ENCODE measurements around the gene WNK1.
"Not testable (repeated sequence)": the region's sequence is repeated elsewhere in the genome, so short reads cannot be mapped to it uniquely, and the experiment has no call there.

WNK1 gene

GRCh38 chr12:823028-823698, 70.8 kb downstream of the WNK1 start:
- no peak for DNase-seq

- no peak for DNase-seq
Observed at GRCh38 chr12:826331-826730, 74.0 kb downstream of the WNK1 start.

- DNase-seq = no peak
Observed at GRCh38 chr12:828726-829395, 76.5 kb downstream of the WNK1 start.

DNA sequence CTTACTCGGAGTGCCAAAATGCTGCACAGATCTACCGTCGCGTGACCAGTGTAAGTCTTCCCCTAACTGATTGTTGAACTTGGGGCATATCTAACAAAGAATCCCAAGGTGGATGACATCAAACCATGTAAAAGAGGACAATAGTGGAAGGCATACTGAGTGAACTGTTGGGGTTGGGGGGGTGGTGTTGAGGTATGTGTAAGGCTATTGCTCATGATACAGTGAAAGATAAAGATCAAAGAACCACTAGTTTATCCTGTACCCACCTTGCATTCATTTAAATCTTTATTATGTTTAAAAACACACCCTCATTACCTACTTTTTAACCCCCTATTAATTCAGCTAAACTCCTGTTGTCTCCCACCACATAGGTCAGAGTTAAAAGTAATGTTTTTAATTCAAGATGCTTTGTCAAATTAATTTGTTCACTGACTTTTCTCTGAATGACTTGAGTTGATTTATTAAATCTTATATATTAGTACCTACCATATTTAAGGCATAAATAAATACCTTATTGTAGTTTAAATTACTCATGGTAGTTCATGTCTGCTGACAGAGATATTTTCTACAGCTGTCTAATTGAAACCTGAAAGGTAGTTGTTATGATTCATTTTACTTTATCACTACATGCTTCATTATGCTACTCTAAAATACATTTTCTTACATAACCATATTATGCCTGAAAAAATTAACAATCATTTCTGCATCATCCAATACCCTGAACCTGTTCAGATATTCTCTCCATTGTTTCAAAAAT, 77.9 kb downstream of the WNK1 start:
- no peak for DNase-seq

DNA sequence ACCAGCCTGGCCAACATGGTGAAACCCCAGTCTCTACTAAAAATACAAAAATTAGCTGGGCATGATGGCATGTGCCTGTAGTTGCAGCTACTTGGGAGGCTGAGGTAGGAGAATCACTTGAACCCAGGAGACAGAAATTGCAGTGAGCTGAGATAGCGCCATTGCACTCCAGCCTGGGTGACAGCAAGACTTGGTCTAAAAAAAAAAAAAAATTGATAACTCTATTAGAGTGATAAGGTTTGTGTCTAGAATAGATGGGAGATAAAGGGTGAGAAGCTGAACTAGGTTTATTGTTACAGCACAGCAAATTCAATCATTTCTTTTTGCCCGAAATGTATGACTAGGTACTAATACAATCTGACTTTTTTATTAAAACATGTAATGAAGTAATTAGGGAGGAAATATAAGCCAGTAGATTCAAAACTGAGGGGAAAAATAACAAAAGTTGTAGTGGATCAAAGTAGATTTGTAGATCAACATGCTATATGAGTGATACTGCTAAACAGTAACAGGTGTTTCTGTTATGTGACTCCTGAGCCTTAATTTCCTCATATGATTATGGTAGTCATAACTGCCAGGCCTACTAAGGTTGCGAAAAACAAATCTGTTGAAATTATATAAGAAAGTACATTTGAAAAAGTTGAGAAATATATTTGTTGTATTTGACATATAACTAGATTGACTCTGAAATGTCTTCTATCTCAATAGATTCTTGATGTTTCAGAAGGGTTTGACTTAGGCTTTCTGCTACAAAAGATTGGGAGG, 83.6 kb downstream of the WNK1 start:
- DNase-seq = no peak

- DNase-seq = no peak
Observed at GRCh38 chr12:836952-837351, 84.6 kb downstream of the WNK1 start.

GRCh38 chr12:837548-837947, 85.2 kb downstream of the WNK1 start:
- DNase-seq = no peak

GRCh38 chr12:843609-844008, 91.2 kb downstream of the WNK1 start:
- DNase-seq = no peak

DNA sequence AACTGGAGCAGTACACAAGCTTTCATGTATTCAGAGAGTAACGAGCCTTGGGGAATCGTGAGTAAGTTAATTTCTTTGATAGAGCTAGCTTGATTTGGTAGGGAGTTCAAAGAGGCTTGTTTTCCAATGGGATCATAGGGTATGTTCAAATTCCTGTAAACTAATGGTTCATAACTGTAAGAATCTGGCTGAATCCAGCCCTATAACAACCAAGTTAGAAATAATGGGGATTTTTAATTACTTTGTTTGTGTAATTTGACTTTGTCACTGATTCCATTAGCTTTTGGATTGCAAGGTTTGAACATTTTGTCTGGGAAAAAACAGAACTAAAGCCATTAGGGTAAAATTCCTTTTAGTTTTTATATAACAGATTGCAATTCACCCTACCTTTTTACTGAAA, 94.0 kb downstream of the WNK1 start:
- DNase-seq = no peak

DNA sequence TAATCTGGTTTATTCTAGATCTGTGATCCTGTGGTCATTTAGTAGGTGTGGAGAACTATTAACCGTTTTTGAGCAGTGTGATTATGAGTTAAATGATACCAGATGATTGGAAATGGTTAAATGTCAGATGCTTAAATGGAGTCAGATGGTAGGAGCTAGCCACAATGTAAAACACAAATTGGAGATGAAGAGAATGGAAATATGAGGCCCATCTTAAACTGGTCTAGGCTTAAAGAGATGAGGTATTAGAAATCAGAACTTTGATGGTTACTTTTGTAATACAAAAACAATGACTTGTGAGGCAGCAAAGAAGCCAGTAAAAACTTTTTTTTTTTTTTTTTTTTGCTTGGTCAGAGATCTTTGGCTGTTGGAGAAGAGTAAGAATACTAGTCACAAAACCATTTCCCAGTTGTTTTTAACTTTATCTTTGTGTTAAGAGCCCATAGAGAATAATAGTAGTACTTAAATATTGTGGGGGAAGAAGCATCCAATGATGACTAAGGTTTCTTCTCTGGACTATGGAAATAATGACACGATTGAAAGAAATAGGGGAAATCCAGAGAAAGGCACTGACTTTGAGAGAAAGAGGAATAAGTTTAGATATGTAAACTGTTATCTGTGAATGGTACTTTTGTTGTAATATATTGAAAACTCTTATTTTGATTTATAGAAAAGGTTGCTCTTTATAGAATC, 95.9 kb downstream of the WNK1 start:
- no peak for DNase-seq

DNA sequence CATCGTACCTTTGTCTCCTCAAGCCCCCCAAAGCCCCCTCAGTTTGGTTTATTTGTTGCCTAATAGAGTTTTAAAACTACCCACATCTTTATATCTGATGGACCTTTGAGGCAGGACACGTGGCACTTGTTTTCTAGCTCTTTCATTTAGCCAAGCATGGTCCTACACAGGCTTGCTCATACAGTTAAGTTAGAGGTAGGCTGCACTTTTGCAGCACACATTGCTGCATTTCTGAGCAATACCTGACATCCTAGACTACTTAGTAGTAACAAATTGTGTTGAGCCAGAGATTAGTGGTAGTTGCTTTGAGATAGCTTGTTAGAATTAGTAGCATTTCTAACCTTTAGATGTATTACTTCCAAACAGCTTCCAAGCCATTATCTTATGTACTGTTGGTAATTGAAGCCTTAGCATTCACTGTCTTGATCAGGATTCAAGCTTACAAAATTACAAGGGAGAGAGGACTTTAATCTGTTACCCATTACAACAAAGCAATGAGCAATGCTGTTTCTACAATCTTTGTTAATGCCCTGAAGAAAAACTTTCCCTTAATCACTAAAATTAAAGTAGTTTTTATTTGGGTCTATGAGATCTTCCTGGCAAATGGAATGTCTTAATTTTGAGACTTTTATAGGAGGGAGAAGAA, 96.6 kb downstream of the WNK1 start:
- DNase-seq = no peak

- not testable (repeated sequence) for DNase-seq
Observed at GRCh38 chr12:849733-850437, 97.5 kb downstream of the WNK1 start.

- DNase-seq = no peak
Observed at GRCh38 chr12:851343-851742, 99.0 kb downstream of the WNK1 start.

DNA sequence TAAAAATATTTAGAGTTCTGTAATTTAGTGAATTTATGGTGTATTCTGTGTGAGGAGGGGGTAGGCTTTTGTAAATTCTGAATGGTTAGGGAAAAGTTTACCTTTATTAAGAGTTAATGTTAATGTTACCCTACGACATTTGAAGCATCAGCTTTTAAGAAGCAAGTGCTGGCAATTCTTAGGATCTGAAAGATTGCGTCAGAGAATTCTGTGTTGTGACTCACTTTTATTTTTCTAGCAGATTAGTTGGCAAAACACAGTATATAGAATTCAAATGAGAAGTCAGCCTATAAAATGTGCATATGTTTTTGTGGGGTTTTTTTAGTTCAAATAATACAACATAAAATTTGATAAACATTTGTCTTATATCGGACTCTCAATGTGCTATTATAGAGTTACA, 99.5 kb downstream of the WNK1 start:
- DNase-seq = no peak

GRCh38 chr12:852864-853263, 100.5 kb downstream of the WNK1 start:
- no peak for DNase-seq

- DNase-seq = no peak
Observed at GRCh38 chr12:857611-858010, 105.2 kb downstream of the WNK1 start.

DNA sequence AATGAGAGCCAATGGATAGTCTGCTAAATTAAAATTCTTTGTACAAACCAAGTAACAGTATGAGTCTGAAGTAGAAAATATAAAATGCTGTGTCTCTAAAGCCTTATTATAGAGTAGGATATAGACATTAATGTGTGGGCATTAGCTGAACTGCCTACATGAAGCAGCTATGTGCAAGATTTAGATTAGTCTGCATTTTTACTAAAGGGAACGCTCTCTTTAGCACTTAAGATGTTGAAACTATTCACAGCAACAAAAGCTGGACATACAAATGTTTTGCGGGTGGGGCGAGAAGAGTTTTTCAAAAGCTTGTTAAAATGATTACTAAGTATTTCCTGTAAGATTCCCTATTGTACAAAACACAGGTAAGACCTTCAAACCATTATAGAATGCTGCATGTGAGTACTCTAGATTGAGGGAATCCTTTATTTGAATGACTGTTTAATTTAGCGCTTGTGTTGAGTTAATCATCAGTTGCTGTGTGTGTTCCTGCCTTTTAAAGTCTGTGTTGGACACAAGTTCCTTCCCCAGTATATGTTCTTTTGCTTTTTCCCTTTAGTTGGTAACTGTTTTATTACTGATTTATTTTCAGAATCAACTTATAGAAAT, 110.0 kb downstream of the WNK1 start:
- no peak for DNase-seq

DNA sequence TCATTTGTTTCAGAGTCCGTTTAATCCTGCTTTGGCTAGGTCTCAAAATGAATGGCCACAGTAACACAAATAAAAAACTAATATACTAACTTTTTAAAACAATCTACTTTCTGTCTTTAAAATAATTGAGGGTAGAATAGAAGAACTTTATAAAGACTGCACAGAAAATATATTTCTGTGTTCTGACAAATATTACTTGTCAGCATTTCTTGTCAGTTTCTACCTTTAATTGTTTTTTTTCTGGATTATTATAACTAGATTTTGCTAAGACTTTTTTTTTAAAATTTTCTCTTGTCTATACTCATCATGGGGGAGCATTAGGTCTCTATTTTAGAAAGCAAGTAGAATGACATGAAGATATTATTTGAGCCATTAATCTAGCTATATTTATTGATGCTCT, 110.9 kb downstream of the WNK1 start:
- no peak for DNase-seq

DNA sequence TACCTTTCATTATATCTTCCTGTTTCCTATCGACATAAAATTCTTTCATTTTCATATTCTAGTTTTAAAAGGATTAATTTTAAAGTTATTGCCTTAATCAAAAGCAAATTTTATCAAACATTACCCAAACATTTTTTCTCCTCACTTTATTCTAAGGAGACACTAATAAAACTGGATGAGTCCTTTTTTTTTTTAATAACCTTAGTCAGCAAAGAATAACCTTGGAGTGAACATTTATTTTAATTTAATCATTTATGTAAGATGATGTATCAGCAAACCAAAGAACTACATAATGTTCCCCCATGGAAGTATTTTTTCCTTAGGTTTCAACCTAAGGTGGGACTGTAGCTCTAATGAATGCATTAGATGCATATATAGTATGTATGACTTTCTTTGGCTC, 113.2 kb downstream of the WNK1 start:
- DNase-seq = no peak

GRCh38 chr12:867905-868304, 115.5 kb downstream of the WNK1 start:
- DNase-seq = no peak

DNA sequence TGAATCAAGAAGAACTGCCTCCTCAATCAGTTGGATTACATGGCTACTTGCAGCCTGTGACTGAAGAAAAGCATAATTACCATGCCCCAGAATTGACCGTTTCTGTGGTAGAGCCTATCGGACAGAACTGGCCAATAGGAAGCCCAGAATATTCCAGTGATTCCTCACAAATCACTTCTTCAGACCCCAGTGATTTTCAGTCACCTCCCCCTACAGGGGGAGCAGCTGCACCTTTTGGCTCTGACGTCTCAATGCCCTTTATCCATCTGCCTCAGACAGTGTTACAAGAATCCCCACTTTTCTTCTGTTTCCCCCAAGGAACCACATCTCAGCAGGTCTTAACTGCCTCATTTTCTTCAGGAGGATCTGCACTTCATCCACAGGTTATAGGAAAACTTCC, 116.3 kb downstream of the WNK1 start:
- no peak for DNase-seq
